B cell (primary cell): ENCODE data around the gene NDOR1. TPM values are rescaled to one million over a fixed set of nuclear protein-coding genes. Genes with fewer than 3 reads are reported as not detected.

ENCODE experiments used
- ATAC-seq: fragments of 200-7000 bp; cut with Tn5 transposase; one replicate; pipeline ENCODE4 v1.10.0; 2021; ENCODE audit warnings: low read depth, mild to moderate bottlenecking, moderate number of reproducible peaks, moderate library complexity
- CTCF ChIA-PET: fragments of 350-600 bp; sonication (Branson Sonifier 250); formaldehyde crosslinking; loops from one replicate; lab custom pipeline; 2021; ENCODE audit warnings: antibody characterized with exemption, inconsistent platforms; lab: Charles Lee
- POLR2A ChIA-PET: fragments of 350-600 bp; sonication (Branson Sonifier 250); formaldehyde crosslinking; loops from one replicate; lab custom pipeline; 2021; ENCODE audit warnings: antibody characterized with exemption; lab: Charles Lee
- DNase-seq: peaks from one replicate; pipeline ENCODE4 v3.0.0; 2013
- H2AFZ ChIP-seq: 2 replicates; pipeline ENCODE4 v1.6.1; 2012; ENCODE audit warnings: mild to moderate bottlenecking, low read depth, low read length; ENCODE audit not compliant: insufficient read depth, poor library complexity, severe bottlenecking
- H3K27ac ChIP-seq, 2 donors: 1 replicate in 1 of 2; 2 replicates in 1 of 2; pipeline ENCODE4 v1.5.1; 2012 to 2013; ENCODE audit warnings: low read length in 2 of 2, mild to moderate bottlenecking in 2 of 2, moderate library complexity in 1 of 2
- H3K27me3 ChIP-seq, 4 experiments: fragments of 200-600 bp in 1 of 4; sonication (generic) in 1 of 4; replicated peaks in 1 of 4; 1 replicate in 2 of 4; 2 replicates in 2 of 4; pipeline versions ENCODE4 v1.6.1 to v1.7.0; 2013 to 2016; ENCODE audit warnings: low read length in 3 of 4, mild to moderate bottlenecking in 2 of 4, mixed read lengths in 1 of 4, moderate library complexity in 1 of 4; ENCODE audit not compliant: insufficient read depth in 4 of 4, control insufficient read depth in 3 of 4; ENCODE audit errors: control extremely low read depth in 1 of 4
- H3K36me3 ChIP-seq, 2 experiments: replicated peaks in 1 of 2; 1 replicate in 1 of 2; 2 replicates in 1 of 2; pipeline versions ENCODE4 v1.6.1 to v1.7.1; 2013; ENCODE audit warnings: low read length in 1 of 2; ENCODE audit not compliant: insufficient read depth in 2 of 2, control insufficient read depth in 1 of 2; ENCODE audit errors: control extremely low read depth in 1 of 2, extremely low read depth in 1 of 2
- H3K4me1 ChIP-seq, 2 donors: fragments of 200-600 bp in 1 of 2; sonication (generic) in 1 of 2; 1 replicate in 1 of 2; 2 replicates in 1 of 2; pipeline versions ENCODE4 v1.5.1 to v1.6.1; 2013 to 2017; ENCODE audit warnings: low read length in 2 of 2; ENCODE audit not compliant: control insufficient read depth in 2 of 2, insufficient read depth in 2 of 2
- H3K4me2 ChIP-seq: replicated peaks from 2 replicates; pipeline ENCODE3; 2012; ENCODE audit warnings: mild to moderate bottlenecking, low read depth, low read length; ENCODE audit not compliant: poor library complexity, severe bottlenecking
- H3K4me3 ChIP-seq, 5 experiments: fragments of 200-600 bp in 1 of 5; sonication (generic) in 1 of 5; 1 replicate in 3 of 5; 2 replicates in 2 of 5; pipeline versions ENCODE4 v1.5.1 to v1.7.0; 2011 to 2016; ENCODE audit warnings: low read length in 4 of 5, mild to moderate bottlenecking in 4 of 5, low read depth in 2 of 5, control low read depth in 1 of 5, moderate library complexity in 1 of 5; ENCODE audit not compliant: insufficient read depth in 1 of 5; ENCODE audit errors: control extremely low read depth in 1 of 5, extremely low read depth in 1 of 5
- H3K79me2 ChIP-seq: fragments of 200-600 bp; sonication (generic); one replicate; pipeline ENCODE4 v1.6.0; 2016; ENCODE audit warnings: low read length; ENCODE audit not compliant: control insufficient read depth, insufficient read depth
- H3K9ac ChIP-seq: fragments of 200-600 bp; sonication (generic); 2 replicates; pipeline ENCODE4 v1.6.1; 2017; ENCODE audit warnings: mild to moderate bottlenecking, low read length, moderate library complexity
- H3K9me3 ChIP-seq, 3 donors: one replicate each; pipeline versions ENCODE4 v1.6.1 to v1.7.1; 2013; ENCODE audit warnings: low read length in 2 of 3; ENCODE audit not compliant: control insufficient read depth in 2 of 3, insufficient read depth in 1 of 3; ENCODE audit errors: control extremely low read depth in 1 of 3
- H4K20me1 ChIP-seq: 2 replicates; pipeline ENCODE4 v1.6.0; 2012; ENCODE audit warnings: mild to moderate bottlenecking, low read length; ENCODE audit not compliant: insufficient read depth, control insufficient read depth, poor library complexity, severe bottlenecking
- H3K27ac Mint-ChIP-seq: one replicate; pipeline ENCODE4 v1.8.0; 2021; ENCODE audit warnings: mixed read lengths
- H3K27me3 Mint-ChIP-seq: one replicate; pipeline ENCODE4 v1.8.0; 2021; ENCODE audit warnings: mixed read lengths
- H3K4me1 Mint-ChIP-seq: one replicate; pipeline ENCODE4 v1.8.0; 2021; ENCODE audit warnings: mixed read lengths
- H3K4me3 Mint-ChIP-seq: one replicate; pipeline ENCODE4 v1.8.0; 2021; ENCODE audit warnings: mixed read lengths
- H3K9me3 Mint-ChIP-seq: one replicate; pipeline ENCODE4 v1.8.0; 2022; ENCODE audit warnings: mixed read lengths; ENCODE audit not compliant: insufficient read depth
- CTCF ChIP-seq: fragments of 200-600 bp; IDR thresholded peaks from one replicate; pipeline ENCODE4 v1.8.0; 2022; ENCODE audit warnings: antibody characterized with exemption, mild to moderate bottlenecking
- EZH2 ChIP-seq: IDR thresholded peaks from 2 replicates; pipeline ENCODE4 v1.6.1; 2012; ENCODE audit warnings: borderline replicate concordance, low read depth, mild to moderate bottlenecking, moderate library complexity, low read length; ENCODE audit not compliant: insufficient read depth, poor library complexity, severe bottlenecking
- WGBS: methylation state at CpG from one replicate; pipeline ENCODE4 v1.1.5; 2013; ENCODE audit warnings: missing lambda C conversion rate; ENCODE audit not compliant: insufficient coverage; 5-methylcytosine and 5-hydroxymethylcytosine counted together
- intact Hi-C: fragments of 100-400 bp; cut with micrococcal nuclease; formaldehyde crosslinking; loops from one replicate; pipeline ENCODE4 v1.10.0; 2022
- polyA plus RNA-seq: library from polyadenylated mRNA; depleted of rRNA; stranded (reverse); fragments of >200 nt; gene quantifications from 2 replicates; pipeline ENCODE4 v1.2.3, GENCODE V29; 2012
- total RNA-seq, 2 donors: library from RNA; stranded (reverse); fragments of 120-200 nt in 1 of 2; gene quantifications; 1 replicate in 1 of 2; 2 replicates in 1 of 2; pipeline versions ENCODE4 v1.2.3 to v1.2.4, GENCODE V29; 2013 to 2022

Gene NDOR1
- total and polyA plus RNA-seq, 2 donors (not counting 1 experiment from before 2014, with no cell fraction given) = 36.4 to 40.9 TPM

GRCh38 chr9:137217276-137218211 is 12.0 kb downstream of the NDOR1 start:
- TF ChIP-seq EZH2 (no peak), CTCF (no peak)
- Mint-ChIP-seq H3K27ac (no peak overlapping the region), H3K9me3 (no peaks in the 10 kb centered on the region), H3K27me3 (no peaks in the 10 kb centered on the region), H3K4me1 (peaks cover 4% of the 10 kb centered on the region), H3K4me3 (no peak overlapping the region)
- no peaks in the 10 kb centered on the region for H3K27me3 ChIP-seq
- no peaks in the 10 kb centered on the region for H4K20me1 ChIP-seq
- no peaks in the 10 kb centered on the region for H3K9me3 ChIP-seq
- CTCF ChIA-PET = no interaction called here
- no peak overlapping the region for H3K4me3 ChIP-seq
- H3K4me1 ChIP-seq = peaks cover under 1 to 7% of the 10 kb centered on the region in 2 donors
- no peak overlapping the region for H2AFZ ChIP-seq
- ATAC-seq (no peak), DNase-seq (no peak)
- no peak overlapping the region for H3K27ac ChIP-seq
- WGBS = 92% methylated on average over 34 of the region's 36 CpGs
- POLR2A ChIA-PET = no interaction called here
- H3K36me3 ChIP-seq = no peaks in the 10 kb centered on the region
- H3K4me2 ChIP-seq = peak overlapping the region; percentile 19
- H3K9ac ChIP-seq = no peak overlapping the region
- H3K79me2 ChIP-seq = peaks cover 3% of the 10 kb centered on the region
- intact Hi-C loops = no loop called here

- CTCF ChIA-PET = interaction anchor here (0.7 kb wide), 1 partner anchor 14 kb away, joined by 7 read pairs; no protein-coding TSS in a partner anchor
Observed at GRCh38 chr9:137218212-137218753, 12.8 kb downstream of the NDOR1 start.

More at GRCh38 chr9:137218212-137218753, 12.8 kb downstream of the NDOR1 start:
- intact Hi-C loops = no loop called here
- peaks cover 6 to 13% of the 10 kb centered on the region in 2 donors for H3K4me1 ChIP-seq
- whole genome bisulfite sequencing = 96% methylated on average over 30 of the region's 30 CpGs
- H3K4me1 Mint-ChIP-seq = peaks cover 10% of the 10 kb centered on the region
- no peak overlapping the region for H3K27ac Mint-ChIP-seq
- H3K27me3 ChIP-seq = no peaks in the 10 kb centered on the region
- no peaks in the 10 kb centered on the region for H3K27me3 Mint-ChIP-seq
- H4K20me1 ChIP-seq = no peaks in the 10 kb centered on the region
- no peak overlapping the region for H2AFZ ChIP-seq
- no peak overlapping the region for H3K9ac ChIP-seq
- TF ChIP-seq CTCF (no peak), EZH2 (no peak)
- H3K27ac ChIP-seq = no peak overlapping the region
- H3K9me3 ChIP-seq = no peaks in the 10 kb centered on the region
- H3K4me3 Mint-ChIP-seq = no peak overlapping the region
- no peaks in the 10 kb centered on the region for H3K9me3 Mint-ChIP-seq
- H3K79me2 ChIP-seq = peaks cover 3% of the 10 kb centered on the region
- no peak overlapping the region for H3K4me2 ChIP-seq
- H3K4me3 ChIP-seq = no peak overlapping the region
- POLR2A ChIA-PET = no interaction called here
- no peak for DNase-seq
- no peaks in the 10 kb centered on the region for H3K36me3 ChIP-seq
- no peak for ATAC-seq
